Epithelial cell of prostate (primary cell): Measurements from ENCODE around the gene SLC2A11.
"Not testable (repeated sequence)": the region's sequence is repeated elsewhere in the genome, so short reads cannot be mapped to it uniquely, and the experiment has no call there.

Source experiments
- DNase-seq: peaks from one replicate; pipeline ENCODE4 v3.0.0-alpha.2; 2011; ENCODE audit warnings: low read depth, low spot score
- H3K27ac ChIP-seq: fragments of 450-650 bp; 2 replicates; pipeline ENCODE4 v1.5.1; 2017; ENCODE audit warnings: mild to moderate bottlenecking

The SLC2A11 gene

DNA sequence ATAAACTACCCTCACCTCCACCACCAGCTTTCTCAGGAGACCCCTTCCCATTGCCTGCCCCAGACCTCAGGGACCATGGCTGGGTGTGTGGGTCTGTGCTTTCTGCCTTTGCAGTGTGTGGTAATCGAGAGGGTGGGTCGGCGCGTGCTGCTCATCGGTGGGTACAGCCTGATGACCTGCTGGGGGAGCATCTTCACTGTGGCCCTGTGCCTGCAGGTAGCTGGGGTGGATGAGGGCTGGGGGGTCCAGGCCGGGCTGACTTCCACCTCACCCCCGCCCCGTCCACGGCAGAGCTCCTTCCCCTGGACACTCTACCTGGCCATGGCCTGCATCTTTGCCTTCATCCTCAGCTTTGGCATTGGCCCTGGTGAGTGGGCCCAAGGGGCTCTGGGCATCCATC is 26.0 kb downstream of the SLC2A11 start:
- no peak for DNase-seq
- no peak overlapping the region for H3K27ac ChIP-seq

DNA sequence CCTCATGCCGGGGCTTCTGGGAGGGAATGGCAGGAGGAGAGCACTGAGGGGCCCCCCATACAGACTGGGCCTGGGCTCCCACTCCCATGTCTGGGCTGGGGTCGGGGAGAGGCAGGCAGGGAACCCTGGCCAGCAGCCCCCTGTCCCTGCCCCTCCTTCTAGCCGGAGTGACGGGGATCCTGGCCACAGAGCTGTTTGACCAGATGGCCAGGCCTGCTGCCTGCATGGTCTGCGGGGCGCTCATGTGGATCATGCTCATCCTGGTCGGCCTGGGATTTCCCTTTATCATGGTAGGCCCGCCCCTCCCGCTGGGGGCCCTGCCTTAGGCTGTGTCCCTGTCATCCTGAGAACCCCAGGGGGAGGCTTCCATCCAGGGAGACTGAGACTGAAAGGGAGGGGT is 26.5 kb downstream of the SLC2A11 start:
- DNase-seq = no peak

DNA sequence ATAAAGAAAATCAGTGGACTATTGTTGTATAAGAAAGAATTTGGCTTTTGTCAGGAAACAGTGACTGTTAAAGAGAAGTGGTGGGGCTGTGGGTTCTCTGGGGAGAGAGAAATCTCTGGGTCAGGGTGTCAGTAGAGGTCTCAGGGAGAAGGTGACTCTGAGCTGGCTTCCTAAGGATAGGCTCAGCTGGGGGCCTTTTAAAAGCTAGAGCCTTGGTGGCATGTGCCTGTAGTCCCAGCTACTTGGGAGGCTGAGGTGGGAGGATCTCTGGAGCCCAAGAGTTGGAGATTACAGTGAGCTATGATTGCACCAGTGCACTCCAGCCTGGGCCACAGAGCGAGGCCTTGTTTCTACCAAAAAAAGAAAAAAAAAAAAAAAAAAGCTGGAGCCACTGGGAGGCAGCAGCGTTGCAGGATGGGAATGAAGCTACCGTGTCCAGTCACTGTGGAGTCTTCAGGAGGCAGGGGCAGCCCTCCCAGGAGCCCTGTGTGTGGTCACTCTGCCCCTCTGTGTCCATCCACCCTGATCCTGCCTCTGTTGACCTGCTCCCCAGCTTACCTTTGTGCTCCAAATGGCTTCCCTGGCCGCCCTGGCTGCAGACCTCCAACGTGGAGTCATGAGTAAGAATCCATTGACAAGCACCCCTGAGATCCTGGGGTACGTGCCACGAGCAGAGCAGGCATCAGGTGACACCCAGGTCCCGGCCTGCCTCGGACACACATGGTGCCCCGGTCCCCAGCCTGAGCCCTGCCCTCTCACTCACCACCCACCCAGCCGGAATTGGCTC is 31.1 kb downstream of the SLC2A11 start:
- no peak for DNase-seq
- peak overlapping the region; percentile 11 for H3K27ac ChIP-seq

More for the DNA sequence above, 26.5 kb downstream of the SLC2A11 start:
- H3K27ac ChIP-seq = no peak overlapping the region

DNA sequence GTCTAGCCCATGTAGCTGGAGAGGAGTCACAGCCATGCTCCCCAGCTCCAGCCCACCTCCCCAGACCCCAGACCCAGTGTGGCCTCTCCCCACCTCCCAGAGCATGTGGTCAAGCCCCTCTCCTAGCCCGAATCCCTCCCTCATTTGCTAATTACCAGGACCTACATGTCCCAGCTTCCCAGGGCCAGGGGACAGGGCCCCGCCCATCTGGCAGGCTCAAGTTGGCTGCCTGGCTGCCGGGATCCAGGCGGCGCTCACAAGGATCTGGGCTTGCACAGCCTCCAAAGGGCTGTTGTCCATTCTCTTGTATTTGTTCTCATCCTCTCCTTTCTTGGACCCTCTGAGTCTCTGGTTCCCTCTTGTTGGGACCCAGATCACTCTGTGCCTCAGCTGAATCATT is 31.9 kb downstream of the SLC2A11 start:
- no peak overlapping the region for H3K27ac ChIP-seq
- no peak for DNase-seq

DNA sequence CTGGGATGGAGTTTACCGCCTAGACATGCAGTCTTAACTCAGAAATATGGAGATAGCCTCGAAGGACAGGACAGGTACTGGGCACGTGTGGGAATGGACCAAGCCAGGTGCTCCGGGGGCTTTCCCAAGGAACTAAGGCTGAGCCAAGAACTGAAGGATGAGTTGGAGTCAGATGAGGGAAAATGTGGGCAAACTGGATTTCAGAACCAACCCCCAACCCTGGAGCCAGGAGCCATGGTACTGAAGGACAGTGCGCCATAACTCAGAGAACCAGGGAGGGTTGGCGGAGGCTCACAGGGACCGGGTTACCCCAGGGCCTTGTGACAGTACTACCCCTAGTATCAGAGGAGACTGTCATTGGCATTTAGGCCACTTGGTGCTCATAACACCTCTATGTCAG is 34.1 kb downstream of the SLC2A11 start:
- no peak for DNase-seq
- H3K27ac ChIP-seq = no peak overlapping the region

DNA sequence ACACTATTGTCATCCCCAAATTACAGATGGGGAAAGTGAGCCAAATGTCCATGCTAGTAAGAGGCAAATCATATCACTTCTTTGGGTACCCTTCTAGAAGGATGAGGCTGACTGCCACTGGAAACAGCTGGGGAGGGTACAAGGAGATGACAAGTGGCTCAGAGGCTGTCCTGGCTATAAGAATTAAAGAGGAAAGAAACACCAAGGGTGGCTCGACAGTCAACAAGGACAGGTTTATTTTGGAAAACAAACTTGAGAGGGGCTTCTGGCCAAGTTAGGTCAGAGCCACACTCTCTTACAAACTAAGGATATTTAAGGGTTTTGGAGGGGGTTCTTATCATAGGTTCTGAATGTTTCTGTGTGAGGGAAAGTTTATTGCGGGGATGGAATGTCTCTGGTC is 34.5 kb downstream of the SLC2A11 start:
- no peak overlapping the region for H3K27ac ChIP-seq
- DNase-seq = no peak

DNA sequence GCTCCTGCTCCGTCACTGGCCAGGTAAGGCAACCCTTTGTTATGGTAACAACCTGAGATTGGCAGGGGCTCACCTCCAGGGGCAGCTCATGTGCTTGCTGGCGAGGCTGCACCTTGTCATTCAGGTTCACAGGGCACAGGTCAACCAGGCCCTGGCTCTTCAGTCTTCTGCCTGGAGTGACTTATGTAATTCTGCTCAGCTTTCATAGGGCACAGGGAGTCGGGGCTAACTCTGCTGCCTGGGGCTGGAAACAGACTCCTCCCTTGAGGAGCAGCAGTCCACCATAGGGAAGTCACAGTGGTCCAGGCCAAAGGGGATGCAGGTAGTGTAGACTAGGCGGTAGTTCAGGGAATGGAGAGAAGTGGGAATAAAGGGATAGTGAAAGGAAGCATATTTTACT is 35.0 kb downstream of the SLC2A11 start:
- DNase-seq = no peak
- H3K27ac ChIP-seq = no peak overlapping the region

DNA sequence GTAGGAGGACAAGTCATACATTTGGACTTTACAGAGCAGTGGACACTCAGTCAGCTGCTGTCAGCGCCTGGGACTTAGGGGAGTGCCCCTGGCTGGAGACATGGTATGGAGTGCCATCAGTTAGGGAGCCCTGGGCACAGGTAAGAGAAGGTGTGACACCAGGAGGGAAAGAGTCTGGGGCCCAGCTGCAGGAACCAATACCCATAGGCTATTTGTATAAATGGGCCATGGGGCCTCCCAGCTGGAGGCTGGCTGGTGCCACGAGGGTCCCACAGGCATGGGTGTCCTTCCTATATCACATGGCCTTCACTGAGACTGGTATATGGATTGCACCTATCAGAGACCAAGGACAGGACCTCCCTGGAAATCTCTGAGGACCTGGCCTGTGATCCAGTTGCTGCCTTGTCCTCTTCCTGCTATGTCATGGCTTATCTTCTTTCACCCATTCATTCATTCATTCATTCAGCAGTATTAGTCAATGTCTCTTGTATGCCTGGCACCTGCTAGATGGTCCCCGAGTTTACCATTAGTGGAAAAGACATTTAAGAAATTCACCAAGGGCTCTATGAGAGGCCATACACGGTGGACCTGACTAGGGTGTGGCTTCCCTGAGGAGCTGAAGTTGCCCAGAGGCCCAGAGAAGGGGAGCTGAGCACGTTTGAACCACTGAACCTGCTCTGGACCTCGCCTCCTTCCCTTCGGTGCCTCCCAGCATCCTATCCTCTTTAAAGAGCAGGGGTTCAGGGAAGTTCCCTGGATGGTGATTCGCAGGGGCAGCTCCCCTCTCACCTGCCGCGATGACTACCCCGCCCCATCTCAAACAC is 35.7 kb downstream of the SLC2A11 start:
- H3K27ac ChIP-seq = peak overlapping the region; percentile 92
- no peak for DNase-seq

DNA sequence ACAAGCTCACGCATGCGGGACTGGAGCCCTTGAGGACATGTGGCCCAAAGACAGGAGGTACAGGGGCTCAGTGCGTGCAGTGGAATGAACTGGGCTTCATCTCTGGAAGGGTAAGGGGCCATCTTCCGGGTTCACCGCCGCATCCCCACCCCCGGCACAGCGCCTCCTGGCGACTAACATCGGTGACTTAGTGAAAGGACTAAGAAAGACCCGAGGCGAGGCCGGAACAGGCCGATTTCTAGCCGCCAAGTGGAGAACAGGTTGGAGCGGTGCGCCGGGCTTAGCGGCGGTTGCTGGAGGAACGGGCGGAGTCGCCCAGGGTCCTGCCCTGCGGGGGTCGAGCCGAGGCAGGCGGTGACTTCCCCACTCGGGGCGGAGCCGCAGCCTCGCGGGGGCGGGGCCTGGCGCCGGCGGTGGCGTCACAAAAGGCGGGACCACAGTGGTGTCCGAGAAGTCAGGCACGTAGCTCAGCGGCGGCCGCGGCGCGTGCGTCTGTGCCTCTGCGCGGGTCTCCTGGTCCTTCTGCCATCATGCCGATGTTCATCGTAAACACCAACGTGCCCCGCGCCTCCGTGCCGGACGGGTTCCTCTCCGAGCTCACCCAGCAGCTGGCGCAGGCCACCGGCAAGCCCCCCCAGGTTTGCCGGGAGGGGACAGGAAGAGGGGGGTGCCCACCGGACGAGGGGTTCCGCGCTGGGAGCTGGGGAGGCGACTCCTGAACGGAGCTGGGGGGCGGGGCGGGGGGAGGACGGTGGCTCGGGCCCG is 36.5 kb downstream of the SLC2A11 start, which contains the start of gene MIF:
Gene MIF (plus strand): TSS at position 439 of the 765 bp plus-strand sequence. CDS start 92 bp downstream, at position 531.
- peak within 1 kb of the TSS; percentile 92 for H3K27ac ChIP-seq
- DNase-seq = peak; percentile 85

DNA sequence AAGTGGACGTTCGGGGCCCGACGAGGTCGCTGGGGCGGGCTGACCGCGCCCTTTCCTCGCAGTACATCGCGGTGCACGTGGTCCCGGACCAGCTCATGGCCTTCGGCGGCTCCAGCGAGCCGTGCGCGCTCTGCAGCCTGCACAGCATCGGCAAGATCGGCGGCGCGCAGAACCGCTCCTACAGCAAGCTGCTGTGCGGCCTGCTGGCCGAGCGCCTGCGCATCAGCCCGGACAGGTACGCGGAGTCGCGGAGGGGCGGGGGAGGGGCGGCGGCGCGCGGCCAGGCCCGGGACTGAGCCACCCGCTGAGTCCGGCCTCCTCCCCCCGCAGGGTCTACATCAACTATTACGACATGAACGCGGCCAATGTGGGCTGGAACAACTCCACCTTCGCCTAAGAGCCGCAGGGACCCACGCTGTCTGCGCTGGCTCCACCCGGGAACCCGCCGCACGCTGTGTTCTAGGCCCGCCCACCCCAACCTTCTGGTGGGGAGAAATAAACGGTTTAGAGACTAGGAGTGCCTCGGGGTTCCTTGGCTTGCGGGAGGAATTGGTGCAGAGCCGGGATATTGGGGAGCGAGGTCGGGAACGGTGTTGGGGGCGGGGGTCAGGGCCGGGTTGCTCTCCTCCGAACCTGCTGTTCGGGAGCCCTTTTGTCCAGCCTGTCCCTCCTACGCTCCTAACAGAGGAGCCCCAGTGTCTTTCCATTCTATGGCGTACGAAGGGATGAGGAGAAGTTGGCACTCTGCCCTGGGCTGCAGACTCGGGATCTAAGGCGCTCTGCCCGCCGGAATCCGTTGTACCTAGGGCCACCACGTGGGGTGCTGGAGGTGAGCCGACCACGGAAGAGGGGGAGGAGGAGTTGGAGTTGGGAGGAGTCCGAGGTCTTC is 37.3 kb downstream of the SLC2A11 start:
- H3K27ac ChIP-seq = peak overlapping the region; percentile 92
- peak; percentile 50 for DNase-seq

DNA sequence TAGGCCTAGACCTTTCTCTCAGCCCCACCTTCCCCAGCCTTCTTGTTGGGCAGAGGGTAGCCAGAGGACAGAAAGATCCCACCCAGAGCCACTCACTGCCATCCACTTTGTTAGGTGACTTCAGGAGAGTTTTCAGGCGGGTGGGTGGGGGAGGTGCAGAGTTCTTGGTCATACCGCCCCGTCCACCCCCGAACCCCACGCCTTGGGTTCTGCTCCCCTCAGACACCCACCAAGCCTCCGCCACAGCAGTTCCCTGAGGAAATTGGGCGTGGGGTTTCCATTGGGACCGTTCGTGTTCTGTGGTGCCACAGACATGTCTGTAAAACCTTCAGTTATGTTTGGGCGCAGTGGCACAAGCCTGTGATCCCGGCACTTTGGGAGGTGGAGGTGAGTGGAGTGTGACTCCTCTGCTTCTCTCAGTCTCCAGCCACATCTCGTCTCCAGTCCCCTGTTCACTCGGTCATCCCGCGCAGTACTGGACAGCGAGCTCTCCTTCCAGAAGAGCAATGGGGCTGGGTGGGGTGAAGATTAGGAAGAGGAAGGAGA is 38.0 kb downstream of the SLC2A11 start:
- peak overlapping the region; percentile 92 for H3K27ac ChIP-seq
- DNase-seq = no peak

DNA sequence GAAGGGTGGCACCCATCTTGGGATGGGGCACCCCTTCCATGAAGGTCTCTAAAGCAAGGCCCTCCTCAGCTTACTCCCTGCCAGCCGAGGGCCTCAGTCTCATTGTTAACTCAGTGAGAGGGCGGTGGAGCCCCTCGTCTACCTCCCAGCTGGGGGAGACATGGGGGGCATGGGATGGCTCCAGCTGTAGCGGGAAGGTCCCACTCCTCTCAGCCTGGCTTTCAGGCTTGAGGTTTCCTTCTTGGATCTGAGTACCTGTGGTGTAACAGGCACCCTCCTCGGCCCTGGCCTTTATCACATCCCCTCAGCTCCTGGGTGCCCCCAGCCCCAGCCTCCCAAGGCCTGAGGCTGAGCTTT is 38.5 kb downstream of the SLC2A11 start:
- H3K27ac ChIP-seq = no peak overlapping the region
- DNase-seq = no peak

DNA sequence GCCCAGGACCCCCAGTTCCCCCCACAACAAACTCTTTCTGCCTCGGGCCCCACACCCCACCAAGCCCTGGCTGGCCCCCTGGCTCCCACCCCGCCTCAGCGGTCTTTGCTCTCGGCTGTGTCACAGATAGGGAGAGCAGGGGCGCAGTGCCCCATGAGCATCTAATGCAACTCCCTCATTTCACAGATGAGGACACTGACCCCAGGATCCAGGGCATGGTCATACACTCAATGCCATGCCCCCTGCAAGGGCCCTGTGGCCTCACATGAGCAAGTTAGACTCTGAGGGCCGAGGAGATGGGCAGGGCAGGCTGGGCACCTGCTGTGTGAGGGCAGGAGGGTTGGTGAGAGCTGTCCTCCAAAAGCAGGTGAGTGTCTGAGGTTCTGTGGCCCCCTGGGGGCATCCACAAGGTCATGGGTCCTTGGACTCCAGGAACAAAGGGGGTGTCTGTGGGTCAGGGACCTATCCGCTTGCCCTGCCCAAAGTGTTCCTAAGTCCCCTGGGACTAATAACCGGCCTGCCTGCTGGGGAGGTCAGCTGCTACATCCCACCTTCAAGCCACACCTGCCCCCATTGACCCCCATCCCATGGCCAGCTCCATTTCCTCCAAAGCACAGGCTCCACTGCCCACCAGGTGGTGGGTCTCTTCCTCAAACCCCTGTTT is 39.0 kb downstream of the SLC2A11 start:
- DNase-seq = no peak
- no peak overlapping the region for H3K27ac ChIP-seq

DNA sequence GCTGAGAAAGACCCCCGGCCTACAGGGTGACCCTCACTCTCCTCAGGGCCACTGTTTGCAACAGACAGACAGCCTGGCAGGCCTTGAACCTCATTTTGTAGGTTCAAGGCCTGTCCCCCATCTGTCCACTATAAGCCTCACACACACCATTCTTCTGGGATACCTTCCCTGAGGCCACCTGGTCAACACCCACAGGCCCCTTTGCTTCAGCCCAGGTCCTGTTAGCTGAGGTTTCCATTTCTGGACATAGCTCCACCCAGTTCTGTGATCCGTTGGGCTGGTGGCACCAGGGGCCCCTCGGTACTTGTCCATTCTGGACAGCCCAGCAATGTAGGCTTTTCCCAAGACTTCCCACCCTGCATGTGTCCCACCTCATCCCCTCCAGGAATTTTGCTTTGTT is 39.6 kb downstream of the SLC2A11 start:
- DNase-seq = no peak
- no peak overlapping the region for H3K27ac ChIP-seq

DNA sequence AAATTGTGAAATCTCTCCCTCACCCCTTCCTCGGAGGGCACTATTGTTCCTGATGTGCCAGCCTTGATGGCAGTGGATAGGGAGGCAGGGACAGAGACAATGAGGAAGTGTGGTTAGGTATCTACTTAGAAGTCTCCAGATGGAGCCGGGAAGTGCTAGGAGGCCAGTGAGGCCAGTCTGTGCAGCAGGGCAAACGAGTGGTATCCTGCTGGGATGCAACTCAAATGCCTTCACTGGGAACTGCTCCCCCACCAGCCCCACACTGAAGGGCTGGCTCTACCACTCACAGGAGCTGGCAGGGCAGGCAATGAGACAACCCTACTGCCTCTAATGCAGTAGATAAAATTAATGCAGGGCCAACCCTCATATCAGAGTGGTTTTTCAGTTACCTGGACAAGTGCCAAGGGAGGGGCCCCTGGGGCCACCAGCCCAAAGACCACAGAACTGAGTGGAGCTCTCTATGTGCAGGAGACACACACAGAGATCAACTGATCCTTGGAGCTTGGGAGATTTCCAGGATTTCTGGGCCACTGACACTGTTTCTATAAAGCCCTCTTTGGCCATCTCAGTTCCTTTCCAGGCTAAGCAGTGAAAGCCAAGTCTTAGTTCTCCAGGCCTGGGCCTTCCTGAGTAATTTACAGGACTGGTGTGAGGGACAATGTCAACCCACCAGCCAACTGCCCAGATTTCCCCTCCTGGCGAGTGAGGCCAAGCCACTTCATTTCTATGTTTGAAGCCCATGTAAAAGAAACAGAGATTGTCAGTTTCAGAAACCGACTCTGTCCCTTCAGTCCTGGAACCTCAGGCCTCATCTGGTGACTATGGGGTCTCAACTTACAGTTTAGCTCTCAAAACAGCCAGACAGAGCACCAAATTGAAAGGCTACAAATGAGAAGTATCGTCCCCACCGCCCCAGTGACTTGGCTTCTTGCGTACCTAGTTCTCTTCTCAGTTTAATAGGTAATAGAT is 40.6 kb downstream of the SLC2A11 start:
- no peak for DNase-seq
- no peak overlapping the region for H3K27ac ChIP-seq

DNA sequence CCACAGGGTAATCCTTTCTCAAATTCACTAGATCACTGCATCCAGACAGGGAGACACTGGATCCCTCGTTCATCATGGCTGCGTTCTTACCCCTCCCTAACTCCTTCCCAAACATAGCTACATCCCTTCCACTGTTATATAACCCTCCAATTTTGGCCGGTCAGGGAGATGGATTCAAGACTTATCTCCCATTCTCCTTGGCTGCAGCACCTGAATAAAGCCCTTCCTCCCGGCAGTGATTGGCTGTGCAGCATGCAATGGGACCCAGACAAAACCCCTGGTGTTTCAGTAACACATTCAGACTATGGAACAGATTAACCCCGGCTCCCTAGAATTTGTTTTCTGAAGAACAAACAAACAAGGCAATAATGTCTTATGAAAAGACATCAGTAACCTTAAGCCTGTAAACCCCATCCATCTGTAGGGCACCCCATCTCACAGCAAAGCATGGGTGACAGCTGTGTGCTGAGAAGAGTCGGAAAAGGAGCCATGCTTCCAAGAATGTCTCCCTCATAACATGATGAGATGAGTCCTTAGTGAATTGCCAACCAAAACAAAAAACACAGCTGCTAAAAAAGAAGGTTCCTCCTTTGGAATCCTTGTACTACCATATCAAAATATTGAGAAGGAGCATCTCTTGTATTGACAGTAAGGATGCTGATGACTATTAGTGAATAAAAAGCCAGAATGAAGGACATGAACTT is 41.5 kb downstream of the SLC2A11 start:
- no peak overlapping the region for H3K27ac ChIP-seq
- no peak for DNase-seq

DNA sequence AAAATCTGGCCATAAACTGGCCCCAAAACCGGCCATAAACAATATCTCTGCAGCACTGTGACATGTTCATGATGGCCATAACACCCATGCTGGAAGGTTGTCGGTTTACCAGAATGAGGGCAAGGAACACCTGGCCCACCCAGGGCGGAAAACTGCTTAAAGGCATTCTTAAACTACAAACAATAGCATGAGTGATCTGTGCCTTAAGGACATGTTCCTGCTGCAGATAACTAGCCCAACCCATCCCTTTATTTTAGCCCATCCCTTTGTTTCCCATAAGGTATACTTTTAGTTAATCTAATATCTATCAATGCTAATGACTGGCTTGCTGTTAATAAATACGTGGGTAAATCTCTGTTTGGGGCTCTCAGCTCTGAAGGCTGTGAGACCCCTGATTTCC is 42.6 kb downstream of the SLC2A11 start:
- H3K27ac ChIP-seq = not testable (repeated sequence)

More for the DNA sequence above, 42.6 kb downstream of the SLC2A11 start:
- DNase-seq = not testable (repeated sequence)
